ENCODE results near the gene NCKAP5. TPM values are rescaled to one million over a fixed set of nuclear protein-coding genes. Genes with fewer than 3 reads are reported as not detected.
A peak's percentile ranks its signal among the peaks of the same experiment; 100 is the strongest.

The NCKAP5 gene
- total RNA-seq, 1 donor from 2014 or later = 2.7 TPM

DNA sequence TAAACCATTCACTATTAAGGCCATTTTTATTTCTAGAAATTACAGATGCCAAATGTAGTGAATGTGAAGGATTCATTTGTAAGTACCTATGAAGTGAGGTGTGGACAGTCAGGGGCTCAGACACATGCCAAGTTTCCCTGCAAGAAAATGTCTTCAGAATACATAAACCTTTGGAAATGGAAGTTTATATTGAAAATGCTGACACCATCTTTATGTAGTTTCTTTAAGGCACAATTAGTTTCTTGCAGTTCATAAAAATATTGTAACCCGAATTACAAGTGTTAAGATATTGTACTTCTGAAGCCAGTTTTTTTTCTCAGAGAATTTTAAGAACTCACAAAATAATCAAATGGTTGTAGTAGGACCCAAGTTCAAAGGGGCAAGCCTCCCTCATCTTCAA lies 832.2 kb downstream of the NCKAP5 start:
- H3K27me3 ChIP-seq (ENCODE audit: insufficient read depth, low read length) = no peaks in the 10 kb centered on the region
- Mint-ChIP-seq H3K36me3 (ENCODE audit: low read depth, unreplicated experiment) (peaks cover 1% of the 10 kb centered on the region), H3K27ac (ENCODE audit: unreplicated experiment) (no peak overlapping the region), H3K27me3 (ENCODE audit: low read depth, unreplicated experiment) (peaks cover 4% of the 10 kb centered on the region), H3K4me1 (ENCODE audit: low read depth, unreplicated experiment) (peaks cover 5% of the 10 kb centered on the region), H3K9me3 (ENCODE audit: unreplicated experiment) (peaks cover 6% of the 10 kb centered on the region), H3K4me3 (ENCODE audit: unreplicated experiment) (no peak overlapping the region)
- no peak overlapping the region for H2AFZ ChIP-seq (ENCODE audit: low read depth, low read length)
- H3K4me2 ChIP-seq (ENCODE audit: low read length) = no peak overlapping the region
- no peaks in the 10 kb centered on the region for H3K9me3 ChIP-seq (ENCODE audit: insufficient read depth, low read depth, low read length)
- H3K36me3 ChIP-seq (ENCODE audit: insufficient read depth, low read length) = no peaks in the 10 kb centered on the region
- DNase-seq (ENCODE audit: low read depth) (no peak), FAIRE-seq (no peak)
- H4K20me1 ChIP-seq (ENCODE audit: insufficient read depth, low read length) = no peaks in the 10 kb centered on the region
- no peak overlapping the region for H3K4me3 ChIP-seq (ENCODE audit: insufficient read depth, low read depth, low read length)
- H3K27ac ChIP-seq (ENCODE audit: low read depth, low read length) = no peak overlapping the region
- H3K4me1 ChIP-seq (ENCODE audit: insufficient read depth, low read length) = no peaks in the 10 kb centered on the region
- no peaks in the 10 kb centered on the region for H3K79me2 ChIP-seq (ENCODE audit: insufficient read depth, low read length)
- H3K9ac ChIP-seq (ENCODE audit: low read length) = no peak overlapping the region
- TF ChIP-seq CTCF (IDR thresholded peaks at IDR 0.05; ENCODE audit: insufficient read depth, low read depth, low read length) = no peak
- no peak for TF ChIP-seq EZH2 (IDR thresholded peaks at IDR 0.05; ENCODE audit: insufficient read depth, low read length)

GRCh38 chr2:132734961-132735360 lies 833.3 kb downstream of the NCKAP5 start:
- H3K4me3 ChIP-seq (ENCODE audit: insufficient read depth, low read depth, low read length) = no peak overlapping the region
- TF ChIP-seq EZH2 (IDR thresholded peaks at IDR 0.05; ENCODE audit: insufficient read depth, low read length) = no peak
- TF ChIP-seq CTCF (IDR thresholded peaks at IDR 0.05; ENCODE audit: insufficient read depth, low read depth, low read length) = no peak
- Mint-ChIP-seq H3K4me1 (ENCODE audit: low read depth, unreplicated experiment) (peaks cover 5% of the 10 kb centered on the region), H3K36me3 (ENCODE audit: low read depth, unreplicated experiment) (peaks cover 1% of the 10 kb centered on the region), H3K4me3 (ENCODE audit: unreplicated experiment) (no peak overlapping the region), H3K9me3 (ENCODE audit: unreplicated experiment) (peaks cover 6% of the 10 kb centered on the region), H3K27ac (ENCODE audit: unreplicated experiment) (no peak overlapping the region), H3K27me3 (ENCODE audit: low read depth, unreplicated experiment) (peaks cover 4% of the 10 kb centered on the region)
- H3K4me1 ChIP-seq (ENCODE audit: insufficient read depth, low read length) = no peaks in the 10 kb centered on the region
- H3K4me2 ChIP-seq (ENCODE audit: low read length) = no peak overlapping the region
- FAIRE-seq (no peak), DNase-seq (ENCODE audit: low read depth) (no peak)
- H2AFZ ChIP-seq (ENCODE audit: low read depth, low read length) = no peak overlapping the region
- H3K79me2 ChIP-seq (ENCODE audit: insufficient read depth, low read length) = no peaks in the 10 kb centered on the region
- H3K36me3 ChIP-seq (ENCODE audit: insufficient read depth, low read length) = no peaks in the 10 kb centered on the region
- no peak overlapping the region for H3K27ac ChIP-seq (ENCODE audit: low read depth, low read length)
- H3K9me3 ChIP-seq (ENCODE audit: insufficient read depth, low read depth, low read length) = no peaks in the 10 kb centered on the region
- H3K27me3 ChIP-seq (ENCODE audit: insufficient read depth, low read length) = no peaks in the 10 kb centered on the region
- no peak overlapping the region for H3K9ac ChIP-seq (ENCODE audit: low read length)
- no peaks in the 10 kb centered on the region for H4K20me1 ChIP-seq (ENCODE audit: insufficient read depth, low read length)

GRCh38 chr2:132733094-132733493 lies 835.2 kb downstream of the NCKAP5 start:
- H3K9me3 ChIP-seq (ENCODE audit: insufficient read depth, low read depth, low read length) = no peaks in the 10 kb centered on the region
- H2AFZ ChIP-seq (ENCODE audit: low read depth, low read length) = no peak overlapping the region
- H4K20me1 ChIP-seq (ENCODE audit: insufficient read depth, low read length) = no peaks in the 10 kb centered on the region
- no peak overlapping the region for H3K4me3 ChIP-seq (ENCODE audit: insufficient read depth, low read depth, low read length)
- peaks cover 5% of the 10 kb centered on the region for H3K4me1 Mint-ChIP-seq (ENCODE audit: low read depth, unreplicated experiment)
- no peak overlapping the region for H3K4me2 ChIP-seq (ENCODE audit: low read length)
- no peaks in the 10 kb centered on the region for H3K36me3 ChIP-seq (ENCODE audit: insufficient read depth, low read length)
- peaks cover 6% of the 10 kb centered on the region for H3K9me3 Mint-ChIP-seq (ENCODE audit: unreplicated experiment)
- FAIRE-seq = no peak
- peak; percentile 45 for DNase-seq (ENCODE audit: low read depth)
- no peak overlapping the region for H3K27ac ChIP-seq (ENCODE audit: low read depth, low read length)
- H3K27me3 ChIP-seq (ENCODE audit: insufficient read depth, low read length) = no peaks in the 10 kb centered on the region
- peaks cover 4% of the 10 kb centered on the region for H3K27me3 Mint-ChIP-seq (ENCODE audit: low read depth, unreplicated experiment)
- H3K4me1 ChIP-seq (ENCODE audit: insufficient read depth, low read length) = no peaks in the 10 kb centered on the region
- TF ChIP-seq EZH2 (IDR thresholded peaks at IDR 0.05; ENCODE audit: insufficient read depth, low read length) (no peak), CTCF (IDR thresholded peaks at IDR 0.05; ENCODE audit: insufficient read depth, low read depth, low read length) (no peak)
- no peaks in the 10 kb centered on the region for H3K79me2 ChIP-seq (ENCODE audit: insufficient read depth, low read length)
- no peak overlapping the region for H3K27ac Mint-ChIP-seq (ENCODE audit: unreplicated experiment)
- H3K4me3 Mint-ChIP-seq (ENCODE audit: unreplicated experiment) = no peak overlapping the region
- no peak overlapping the region for H3K9ac ChIP-seq (ENCODE audit: low read length)
- H3K36me3 Mint-ChIP-seq (ENCODE audit: low read depth, unreplicated experiment) = no peaks in the 10 kb centered on the region
